Smooth muscle cell of bladder (primary cell): ENCODE results near the gene PHC3. TPM values are rescaled to one million over a fixed set of nuclear protein-coding genes. Genes with fewer than 3 reads are reported as not detected.

Source experiments
- total RNA-seq: library from RNA; depleted of rRNA; stranded (reverse); fragments of >200 nt; gene quantifications from 2 replicates; pipeline ENCODE4 v1.2.3, GENCODE V29; 2014

PHC3 gene, protein sequence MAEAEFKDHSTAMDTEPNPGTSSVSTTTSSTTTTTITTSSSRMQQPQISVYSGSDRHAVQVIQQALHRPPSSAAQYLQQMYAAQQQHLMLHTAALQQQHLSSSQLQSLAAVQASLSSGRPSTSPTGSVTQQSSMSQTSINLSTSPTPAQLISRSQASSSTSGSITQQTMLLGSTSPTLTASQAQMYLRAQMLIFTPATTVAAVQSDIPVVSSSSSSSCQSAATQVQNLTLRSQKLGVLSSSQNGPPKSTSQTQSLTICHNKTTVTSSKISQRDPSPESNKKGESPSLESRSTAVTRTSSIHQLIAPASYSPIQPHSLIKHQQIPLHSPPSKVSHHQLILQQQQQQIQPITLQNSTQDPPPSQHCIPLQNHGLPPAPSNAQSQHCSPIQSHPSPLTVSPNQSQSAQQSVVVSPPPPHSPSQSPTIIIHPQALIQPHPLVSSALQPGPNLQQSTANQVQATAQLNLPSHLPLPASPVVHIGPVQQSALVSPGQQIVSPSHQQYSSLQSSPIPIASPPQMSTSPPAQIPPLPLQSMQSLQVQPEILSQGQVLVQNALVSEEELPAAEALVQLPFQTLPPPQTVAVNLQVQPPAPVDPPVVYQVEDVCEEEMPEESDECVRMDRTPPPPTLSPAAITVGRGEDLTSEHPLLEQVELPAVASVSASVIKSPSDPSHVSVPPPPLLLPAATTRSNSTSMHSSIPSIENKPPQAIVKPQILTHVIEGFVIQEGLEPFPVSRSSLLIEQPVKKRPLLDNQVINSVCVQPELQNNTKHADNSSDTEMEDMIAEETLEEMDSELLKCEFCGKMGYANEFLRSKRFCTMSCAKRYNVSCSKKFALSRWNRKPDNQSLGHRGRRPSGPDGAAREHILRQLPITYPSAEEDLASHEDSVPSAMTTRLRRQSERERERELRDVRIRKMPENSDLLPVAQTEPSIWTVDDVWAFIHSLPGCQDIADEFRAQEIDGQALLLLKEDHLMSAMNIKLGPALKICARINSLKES
- 19.9 TPM in 2 replicates for total RNA-seq

DNA sequence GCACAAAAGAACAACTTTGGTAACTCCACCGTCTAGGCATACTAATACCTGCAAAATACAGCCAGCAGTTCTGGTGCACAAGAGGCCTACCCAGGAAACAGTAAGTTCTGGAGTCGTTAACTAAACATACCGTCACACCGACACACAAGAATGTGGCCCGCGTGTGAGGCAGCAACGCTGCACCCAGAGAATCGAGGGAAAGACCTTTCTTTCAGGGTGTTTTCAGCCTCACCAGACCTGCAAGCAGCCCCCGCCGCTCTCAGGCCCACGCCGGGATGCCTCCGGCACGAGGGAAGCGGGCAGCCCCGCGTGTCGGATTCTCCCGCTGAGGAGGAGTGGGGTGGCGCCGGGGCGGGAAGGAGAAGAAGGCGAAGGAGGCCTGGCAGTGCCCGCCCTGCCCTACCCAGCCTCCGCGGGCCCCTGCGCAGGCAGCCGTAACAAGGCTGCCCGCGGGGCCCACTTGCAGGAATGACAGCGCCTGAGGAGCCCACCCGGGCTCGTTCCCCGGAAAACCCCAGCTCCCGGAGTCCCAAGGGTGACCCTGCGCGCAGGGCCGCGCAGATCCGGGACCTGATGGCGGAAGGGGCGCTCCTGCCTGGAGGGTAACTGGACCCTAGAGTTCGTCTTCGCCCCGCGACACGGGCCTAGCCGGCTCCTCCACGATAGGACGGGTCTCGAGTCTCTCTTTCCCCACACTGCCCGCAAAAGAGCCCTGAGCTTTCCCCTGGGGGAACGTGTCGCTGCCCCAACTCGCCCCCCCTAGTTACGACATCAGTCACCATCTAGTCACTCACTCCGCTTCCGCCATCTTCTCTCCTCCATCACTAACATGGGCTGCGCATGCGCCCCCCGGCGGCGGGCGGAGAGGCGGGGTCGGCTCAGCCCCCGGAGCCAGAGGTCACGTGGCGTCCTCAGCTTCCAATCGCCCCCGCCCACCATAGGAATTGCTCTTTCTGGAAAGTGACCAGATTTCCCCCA is at the start of gene PHC3:
TSS of gene PHC3 (minus strand) at position 826 of the 978 bp plus-strand sequence. CDS start at position 808, 18 bp downstream.

GRCh38 chr3:170221924-170222646 is 40.6 kb upstream of the PHC3 start, which contains the start of gene PRKCI:
Gene PRKCI (plus strand): TSS chr3:170222424. CDS start chr3:170222670, 246 bp downstream.

Other genes starting within 250 kb of the PHC3 start
- 47.1 and 98.1 TPM in 2 replicates for gene SEC62, start 214.9 kb downstream of the PHC3 start, total RNA-seq
- 0.14 and 0.28 TPM in 2 replicates for gene GPR160, start 143.7 kb downstream of the PHC3 start, total RNA-seq
- 72.0 and 86.7 TPM in 2 replicates for gene PRKCI, start 40.7 kb upstream of the PHC3 start, total RNA-seq
- gene SKIL, start 176.0 kb upstream of the PHC3 start, total RNA-seq, result 72.5 and 88.7 TPM in 2 replicates
- 563 and 624 TPM in 2 replicates for gene CLDN11, start 237.1 kb upstream of the PHC3 start, total RNA-seq